Left ventricle myocardium inferior (tissue), 1 donor: ENCODE data around the gene NOXO1. TPM values are rescaled to one million over a fixed set of nuclear protein-coding genes. Genes with fewer than 3 reads are reported as not detected.

Experiments
- DNase-seq: peaks from one replicate; pipeline ENCODE4 v3.0.0-alpha.2; 2020
- H3K27ac ChIP-seq: fragments of 200-600 bp; replicated peaks from 2 replicates; pipeline ENCODE4 v1.8.0; 2021
- H3K27me3 ChIP-seq: fragments of 200-600 bp; 2 replicates; pipeline ENCODE4 v1.8.0; 2021; ENCODE audit warnings: low read depth
- H3K36me3 ChIP-seq: fragments of 200-600 bp; 2 replicates; pipeline ENCODE4 v1.8.0; 2021
- H3K4me1 ChIP-seq: fragments of 200-600 bp; 2 replicates; pipeline ENCODE4 v1.8.0; 2021
- H3K4me3 ChIP-seq: fragments of 200-600 bp; 2 replicates; pipeline ENCODE4 v1.8.0; 2021; ENCODE audit warnings: mild to moderate bottlenecking, moderate library complexity
- H3K9me3 ChIP-seq: fragments of 200-600 bp; replicated peaks from 2 replicates; pipeline ENCODE4 v1.8.0; 2021
- CTCF ChIP-seq: fragments of 200-600 bp; IDR thresholded peaks from 2 replicates; pipeline ENCODE4 v1.8.0; 2021; ENCODE audit warnings: antibody characterized with exemption, mild to moderate bottlenecking, borderline replicate concordance
- intact Hi-C: fragments of 100-400 bp; cut with micrococcal nuclease; formaldehyde crosslinking; loops from one replicate; pipeline ENCODE4 v1.11.0; 2022
- total RNA-seq: library from RNA; stranded (reverse); fragmentation: NEBNext Ultra II Directional; extraction: Animal tissue kit (Norgen Biotek cat#: 25700); gene quantifications from one replicate; pipeline ENCODE4 v1.2.1, GENCODE V29; 2021
- donor health status: DM: no; HTN: yes; CAD: no; lungs with severe emphysema.

Gene NOXO1
- total RNA-seq, 1 donor from 2014 or later: not detected

- peaks cover 64% of the 10 kb centered on the region for H3K36me3 ChIP-seq
- H3K9me3 ChIP-seq: no peaks in the 10 kb centered on the region
- H3K4me3 ChIP-seq: no peak overlapping the region
- peaks cover 37% of the 10 kb centered on the region for H3K4me1 ChIP-seq
- intact Hi-C loops: no loop called here
- H3K27me3 ChIP-seq: no peaks in the 10 kb centered on the region
- no peak overlapping the region for H3K27ac ChIP-seq
- DNase-seq: no peak
- no peak for TF ChIP-seq CTCF
Measured at GRCh38 chr16:2001456-2002355, 20.4 kb upstream of the NOXO1 start.

GRCh38 chr16:2001035-2001434 lies 19.8 kb upstream of the NOXO1 start:
- Histone ChIP-seq H3K27ac (no peak overlapping the region), H3K36me3 (peaks cover 65% of the 10 kb centered on the region), H3K27me3 (no peaks in the 10 kb centered on the region), H3K4me3 (no peak overlapping the region), H3K4me1 (peaks cover 31% of the 10 kb centered on the region), H3K9me3 (no peaks in the 10 kb centered on the region)
- intact Hi-C loops: no loop called here
- TF ChIP-seq CTCF: no peak
- DNase-seq: no peak

- Histone ChIP-seq H3K4me3 (no peak overlapping the region), H3K4me1 (peaks cover 20% of the 10 kb centered on the region), H3K9me3 (no peaks in the 10 kb centered on the region), H3K27ac (no peak overlapping the region), H3K27me3 (no peaks in the 10 kb centered on the region), H3K36me3 (peaks cover 65% of the 10 kb centered on the region)
- no peak for TF ChIP-seq CTCF
- intact Hi-C loops: no loop called here
- DNase-seq: no peak
Measured at GRCh38 chr16:1999866-2000514, 18.7 kb upstream of the NOXO1 start.

GRCh38 chr16:1998852-1999801 lies 17.9 kb upstream of the NOXO1 start:
- peaks cover 11% of the 10 kb centered on the region for H3K4me1 ChIP-seq
- H3K9me3 ChIP-seq: no peaks in the 10 kb centered on the region
- no peak overlapping the region for H3K4me3 ChIP-seq
- intact Hi-C loops: no loop called here
- no peak overlapping the region for H3K27ac ChIP-seq
- TF ChIP-seq CTCF: no peak
- H3K27me3 ChIP-seq: no peaks in the 10 kb centered on the region
- DNase-seq: no peak
- peaks cover 65% of the 10 kb centered on the region for H3K36me3 ChIP-seq

GRCh38 chr16:1998360-1998835 lies 17.1 kb upstream of the NOXO1 start:
- Histone ChIP-seq H3K36me3 (peaks cover 64% of the 10 kb centered on the region), H3K27ac (no peak overlapping the region), H3K9me3 (no peaks in the 10 kb centered on the region), H3K4me1 (peaks cover 4% of the 10 kb centered on the region), H3K4me3 (no peak overlapping the region), H3K27me3 (no peaks in the 10 kb centered on the region)
- DNase-seq: no peak
- intact Hi-C loops: no loop called here
- TF ChIP-seq CTCF: no peak
